Measurements from ENCODE around the gene GREB1L. TPM values are rescaled to one million over a fixed set of nuclear protein-coding genes. Genes with fewer than 3 reads are reported as not detected.
A peak's percentile ranks its signal among the peaks of the same experiment; 100 is the strongest.

The GREB1L gene
- total RNA-seq, 2 donors from 2014 or later = 3.1 to 3.9 TPM

GRCh38 chr18:21450503-21450902 is 208.5 kb downstream of the GREB1L start:
- H3K27me3 Mint-ChIP-seq (ENCODE audit: insufficient read depth) = peaks cover 73% of the 10 kb centered on the region
- no peak for DNase-seq
- peaks cover 3% of the 10 kb centered on the region for H3K4me1 ChIP-seq (ENCODE audit: control insufficient read depth, insufficient read depth, low read length)
- H3K36me3 ChIP-seq (ENCODE audit: control insufficient read depth, insufficient read depth, low read length) = no peaks in the 10 kb centered on the region
- H3K4me3 Mint-ChIP-seq = no peak overlapping the region
- no peaks in the 10 kb centered on the region for H3K36me3 Mint-ChIP-seq (ENCODE audit: low read depth)
- no peaks in the 10 kb centered on the region for H3K9me3 Mint-ChIP-seq
- H3K27ac ChIP-seq (ENCODE audit: low read depth, low read length) = no peak overlapping the region
- H3K27me3 ChIP-seq (ENCODE audit: control insufficient read depth, insufficient read depth, low read length, poor library complexity, severe bottlenecking) = peaks cover 51% of the 10 kb centered on the region
- H3K9ac ChIP-seq (ENCODE audit: extremely low read depth, low read length, poor library complexity, severe bottlenecking) = no peak overlapping the region
- WGBS, 2 experiments (ENCODE audit: insufficient coverage in 1 of 2, insufficient read length in 1 of 2) = 86 to 100% methylated on average over 1 to 2 of the region's 2 CpGs
- no peak overlapping the region for H3K27ac Mint-ChIP-seq
- no peaks in the 10 kb centered on the region for H3K9me3 ChIP-seq (ENCODE audit: control insufficient read depth, low read length)
- no peak for TF ChIP-seq CTCF (conservative IDR thresholded peaks at IDR 0.05)
- no peak overlapping the region for H3K4me3 ChIP-seq (ENCODE audit: low read length)
- peaks cover 4% of the 10 kb centered on the region for H3K4me1 Mint-ChIP-seq

- no peak overlapping the region for H3K27ac Mint-ChIP-seq
Measured at GRCh38 chr18:21450913-21451312, 208.9 kb downstream of the GREB1L start.

DNA sequence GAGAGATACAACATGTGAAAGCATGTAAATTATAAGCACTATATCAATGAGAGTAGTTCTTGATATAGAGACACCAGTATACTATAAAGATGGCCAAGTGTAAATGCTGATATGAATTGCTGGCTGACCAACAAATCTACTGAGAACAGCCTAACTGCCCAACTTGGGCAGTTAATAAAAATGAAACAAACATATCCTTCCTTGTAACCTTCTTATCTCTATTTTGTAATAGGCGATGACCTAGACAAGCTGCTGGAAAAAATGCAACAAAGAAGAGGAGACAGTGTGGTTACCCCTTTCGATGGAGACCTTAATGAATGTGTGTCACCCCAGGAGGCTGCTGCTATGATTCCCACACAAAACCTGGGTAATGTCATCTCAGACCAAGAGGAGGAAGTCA is 209.8 kb downstream of the GREB1L start:
- Mint-ChIP-seq H3K27ac (no peak overlapping the region), H3K4me3 (no peak overlapping the region), H3K36me3 (ENCODE audit: low read depth) (no peaks in the 10 kb centered on the region), H3K4me1 (peaks cover 4% of the 10 kb centered on the region), H3K9me3 (no peaks in the 10 kb centered on the region), H3K27me3 (ENCODE audit: insufficient read depth) (peaks cover 65% of the 10 kb centered on the region)
- Histone ChIP-seq H3K4me1 (ENCODE audit: control insufficient read depth, insufficient read depth, low read length) (peaks cover 3% of the 10 kb centered on the region), H3K27ac (ENCODE audit: low read depth, low read length) (peak overlapping the region; percentile 36), H3K4me3 (ENCODE audit: low read length) (no peak overlapping the region), H3K27me3 (ENCODE audit: control insufficient read depth, insufficient read depth, low read length, poor library complexity, severe bottlenecking) (peaks cover 51% of the 10 kb centered on the region), H3K9ac (ENCODE audit: extremely low read depth, low read length, poor library complexity, severe bottlenecking) (no peak overlapping the region), H3K9me3 (ENCODE audit: control insufficient read depth, low read length) (no peaks in the 10 kb centered on the region), H3K36me3 (ENCODE audit: control insufficient read depth, insufficient read depth, low read length) (no peaks in the 10 kb centered on the region)
- WGBS, 2 experiments (ENCODE audit: insufficient coverage in 1 of 2, insufficient read length in 1 of 2) = 96 to 100% methylated on average over 1 to 2 of the region's 2 CpGs
- no peak for DNase-seq
- no peak for TF ChIP-seq CTCF (conservative IDR thresholded peaks at IDR 0.05)

More at GRCh38 chr18:21450913-21451312, 208.9 kb downstream of the GREB1L start:
- Mint-ChIP-seq H3K4me3 (no peak overlapping the region), H3K36me3 (ENCODE audit: low read depth) (no peaks in the 10 kb centered on the region), H3K27me3 (ENCODE audit: insufficient read depth) (peaks cover 70% of the 10 kb centered on the region), H3K4me1 (peaks cover 4% of the 10 kb centered on the region), H3K9me3 (no peaks in the 10 kb centered on the region)
- no peaks in the 10 kb centered on the region for H3K9me3 ChIP-seq (ENCODE audit: control insufficient read depth, low read length)
- no peak overlapping the region for H3K27ac ChIP-seq (ENCODE audit: low read depth, low read length)
- H3K36me3 ChIP-seq (ENCODE audit: control insufficient read depth, insufficient read depth, low read length) = no peaks in the 10 kb centered on the region
- H3K27me3 ChIP-seq (ENCODE audit: control insufficient read depth, insufficient read depth, low read length, poor library complexity, severe bottlenecking) = peaks cover 51% of the 10 kb centered on the region
- TF ChIP-seq CTCF (conservative IDR thresholded peaks at IDR 0.05) = no peak
- no peak overlapping the region for H3K9ac ChIP-seq (ENCODE audit: extremely low read depth, low read length, poor library complexity, severe bottlenecking)
- no peak overlapping the region for H3K4me3 ChIP-seq (ENCODE audit: low read length)
- 100% methylated on average over 1 of the region's 1 CpG; no CpG with 5 or more reads in 1 of the 2 experiments for WGBS, 2 experiments (ENCODE audit: insufficient coverage in 1 of 2, insufficient read length in 1 of 2)
- peaks cover 3% of the 10 kb centered on the region for H3K4me1 ChIP-seq (ENCODE audit: control insufficient read depth, insufficient read depth, low read length)
- DNase-seq = no peak
